Mesenteric fat pad (tissue), 1 donor: ENCODE data around the gene GOLGA8B. TPM values are rescaled to one million over a fixed set of nuclear protein-coding genes. Genes with fewer than 3 reads are reported as not detected.
"Not testable (repeated sequence)": the region's sequence is repeated elsewhere in the genome, so short reads cannot be mapped to it uniquely, and the experiment has no call there.

Experiments used
- DNase-seq: peaks from one replicate; pipeline ENCODE4 v3.0.0-alpha.2; 2020; ENCODE audit warnings: low spot score
- total RNA-seq: library from RNA; stranded (reverse); fragmentation: NEBNext Ultra II Directional; extraction: Animal tissue kit (Norgen Biotek cat#: 25700); gene quantifications from one replicate; pipeline ENCODE4 v1.2.1, GENCODE V29; 2021
- donor health status: DM: yes; HTN: yes; CAD: no.

Gene GOLGA8B
- total RNA-seq, 1 donor from 2014 or later = 39.8 TPM

- no peak for DNase-seq
These were observed 15.5 kb upstream of the GOLGA8B start for GRCh38 chr15:34598799-34599585.

GRCh38 chr15:34597316-34597715 is 13.9 kb upstream of the GOLGA8B start:
- DNase-seq = no peak

- no peak for DNase-seq
These were observed 10.9 kb upstream of the GOLGA8B start for GRCh38 chr15:34594361-34594760.

GRCh38 chr15:34591306-34591705 is 7.9 kb upstream of the GOLGA8B start:
- DNase-seq = no peak

GRCh38 chr15:34588046-34588674 is 4.7 kb upstream of the GOLGA8B start:
- DNase-seq = no peak

- DNase-seq = not testable (repeated sequence)
These were observed 2.5 kb upstream of the GOLGA8B start for GRCh38 chr15:34585966-34586365.

- DNase-seq = no peak
These were observed 1.5 kb upstream of the GOLGA8B start for GRCh38 chr15:34584996-34585395.

- DNase-seq = no peak
These were observed 848 bp upstream of the GOLGA8B start for GRCh38 chr15:34584330-34584668.

- no peak for DNase-seq
These were observed 735 bp downstream of the GOLGA8B start for GRCh38 chr15:34582461-34583371.

- not testable (repeated sequence) for DNase-seq
These were observed 1.6 kb downstream of the GOLGA8B start for GRCh38 chr15:34581687-34582460.

- DNase-seq = no peak
These were observed 2.4 kb downstream of the GOLGA8B start for GRCh38 chr15:34581043-34581365.

GRCh38 chr15:34580251-34581042 is 3.0 kb downstream of the GOLGA8B start:
- not testable (repeated sequence) for DNase-seq

- no peak for DNase-seq
These were observed 5.2 kb downstream of the GOLGA8B start for GRCh38 chr15:34578283-34578674.

- not testable (repeated sequence) for DNase-seq
These were observed 5.7 kb downstream of the GOLGA8B start for GRCh38 chr15:34577658-34578282.

GRCh38 chr15:34575035-34575434 is 8.4 kb downstream of the GOLGA8B start:
- not testable (repeated sequence) for DNase-seq

GRCh38 chr15:34572921-34573320 is 10.5 kb downstream of the GOLGA8B start:
- DNase-seq = not testable (repeated sequence)

- DNase-seq = not testable (repeated sequence)
These were observed 11.3 kb downstream of the GOLGA8B start for GRCh38 chr15:34572019-34572641.

- DNase-seq = not testable (repeated sequence)
These were observed 13.6 kb downstream of the GOLGA8B start for GRCh38 chr15:34569670-34570396.

- DNase-seq = not testable (repeated sequence)
These were observed 16.3 kb downstream of the GOLGA8B start for GRCh38 chr15:34567174-34567573.
